HuH-7.5 (cell line): Measurements from ENCODE around the gene CADM1.

ENCODE experiments used
- DNase-seq: peaks from one replicate; pipeline ENCODE4 v3.0.0; 2011; ENCODE audit warnings: low spot score

The CADM1 gene

DNA sequence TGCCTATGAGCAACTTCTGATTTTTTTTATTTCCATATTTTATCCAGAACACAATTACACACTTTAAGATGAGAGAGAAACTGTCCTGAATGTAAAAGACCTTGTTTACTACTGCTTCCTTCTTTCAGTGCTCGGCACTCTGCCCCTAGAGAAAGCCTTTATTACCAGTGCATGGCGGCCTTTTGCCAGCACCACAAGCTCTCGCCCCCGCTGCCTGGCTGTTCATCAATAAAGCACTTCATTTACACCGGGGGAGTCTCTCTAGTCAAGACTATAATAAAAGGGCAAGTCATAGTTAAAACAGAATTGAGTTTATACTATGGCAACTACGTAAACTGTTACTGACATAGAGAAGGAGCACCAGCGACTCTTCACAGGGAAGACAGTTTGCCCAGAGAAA lies 259.5 kb downstream of the CADM1 start:
- DNase-seq = no peak

DNA sequence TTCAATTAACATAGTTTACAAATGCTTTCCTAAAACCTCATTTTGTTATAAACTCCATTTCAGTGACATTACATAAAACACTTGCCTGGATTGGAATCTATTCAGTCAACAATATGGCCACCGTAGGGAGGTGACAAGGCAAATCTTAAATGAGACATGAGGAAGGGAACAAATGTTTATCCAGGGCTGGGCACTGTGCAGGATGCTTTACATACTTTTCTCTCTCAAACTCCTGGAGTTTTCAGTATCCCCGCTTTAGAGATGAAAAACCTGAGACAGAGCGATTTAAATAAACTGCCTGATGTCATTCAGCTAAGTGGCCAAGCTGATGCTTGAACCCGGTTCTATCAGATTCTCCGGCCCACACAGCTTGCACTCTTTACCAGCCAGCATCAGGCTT lies 259.9 kb downstream of the CADM1 start:
- DNase-seq = no peak

DNA sequence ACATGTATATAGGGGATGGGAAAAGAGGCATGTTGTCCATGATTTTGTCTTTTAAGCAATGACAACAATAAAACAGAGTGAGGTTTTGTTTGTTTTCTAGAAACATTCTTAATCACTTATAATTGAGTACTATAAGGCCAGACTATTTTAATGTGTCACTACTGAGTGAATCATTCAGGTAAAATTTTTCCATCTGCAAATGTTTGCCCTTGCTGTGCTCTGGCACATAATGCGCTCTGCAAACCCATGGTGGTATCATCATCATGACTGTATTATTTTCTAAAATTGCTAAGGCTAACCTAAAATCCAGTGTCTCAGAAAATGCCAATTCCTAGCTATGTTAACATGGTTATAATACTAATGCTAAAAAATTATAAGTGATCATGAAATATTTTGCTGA lies 261.2 kb downstream of the CADM1 start:
- DNase-seq = no peak

DNA sequence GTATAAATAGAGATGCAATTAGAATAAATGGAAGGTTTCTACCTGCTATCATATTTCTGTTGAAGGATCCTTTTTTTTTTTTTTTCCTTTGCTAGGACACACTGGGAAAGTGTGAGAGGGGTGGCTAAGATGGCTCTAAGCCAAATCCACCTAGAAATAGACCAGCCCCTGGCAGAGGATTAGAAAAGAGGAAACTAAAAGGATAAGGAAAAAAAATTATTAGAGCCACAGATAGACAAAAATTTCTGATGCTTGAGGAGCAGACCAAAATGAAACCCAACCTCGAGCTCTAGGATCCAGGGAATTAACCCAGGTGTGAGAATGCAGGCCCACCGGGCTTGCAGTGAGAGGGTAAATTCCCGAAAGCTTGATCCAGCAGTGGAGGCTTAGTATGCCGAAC lies 262.3 kb downstream of the CADM1 start:
- DNase-seq = no peak

DNA sequence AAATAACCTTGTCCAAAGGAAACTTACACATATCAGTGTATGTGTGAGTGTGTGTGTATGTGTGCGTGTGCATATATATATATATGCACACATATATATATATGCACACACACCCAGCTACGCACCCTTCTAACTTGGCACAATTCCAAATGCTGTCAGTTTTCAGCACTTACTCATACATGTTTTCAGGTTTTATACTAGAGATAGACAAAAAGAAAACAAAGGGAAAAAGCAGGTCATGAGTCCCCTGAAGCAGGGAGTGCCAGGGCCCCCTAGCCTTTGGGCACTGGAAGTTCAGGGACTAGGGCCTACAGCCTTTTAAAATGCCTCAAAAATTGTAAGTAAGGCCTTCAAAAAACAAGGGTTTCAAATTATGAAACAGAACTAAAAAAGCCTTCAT lies 265.4 kb downstream of the CADM1 start:
- no peak for DNase-seq

DNA sequence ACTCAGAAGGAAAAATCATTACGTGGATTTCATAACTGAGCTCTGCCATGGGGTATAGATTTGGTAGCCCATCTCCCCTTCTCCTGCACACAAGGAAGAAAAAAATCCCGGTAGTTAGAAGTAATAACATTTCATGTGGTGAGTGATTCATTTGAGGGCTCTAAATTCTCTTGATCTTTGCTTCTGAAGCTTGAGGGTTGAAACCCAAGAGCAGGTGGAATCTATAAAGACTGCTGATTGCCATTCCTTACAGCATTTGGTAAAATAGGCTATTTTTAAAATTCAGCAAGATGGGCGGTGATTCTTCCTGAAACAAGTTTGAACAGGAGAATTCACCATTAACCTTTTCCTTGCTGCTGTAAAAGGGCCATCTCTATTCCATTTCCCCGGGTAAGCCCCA lies 266.1 kb downstream of the CADM1 start:
- DNase-seq = no peak

DNA sequence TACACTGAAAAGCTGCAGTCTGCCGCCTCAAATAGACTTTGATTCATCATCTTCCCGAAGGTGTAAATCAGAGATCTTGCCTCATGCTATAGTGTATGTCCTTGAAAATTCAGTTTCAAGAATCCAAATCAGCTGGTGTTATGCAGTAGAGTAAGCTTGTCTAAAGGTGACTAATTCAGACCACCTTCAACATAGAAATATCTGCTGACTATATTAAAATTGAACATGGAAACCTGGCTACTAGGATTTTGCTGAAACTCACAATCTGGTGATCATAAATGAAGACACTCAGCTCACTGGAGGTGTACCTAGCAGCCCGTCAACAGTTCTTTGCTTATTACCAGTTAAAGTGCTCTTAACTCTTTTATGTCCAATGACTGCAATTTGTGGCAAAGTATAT lies 266.6 kb downstream of the CADM1 start:
- DNase-seq = no peak

DNA sequence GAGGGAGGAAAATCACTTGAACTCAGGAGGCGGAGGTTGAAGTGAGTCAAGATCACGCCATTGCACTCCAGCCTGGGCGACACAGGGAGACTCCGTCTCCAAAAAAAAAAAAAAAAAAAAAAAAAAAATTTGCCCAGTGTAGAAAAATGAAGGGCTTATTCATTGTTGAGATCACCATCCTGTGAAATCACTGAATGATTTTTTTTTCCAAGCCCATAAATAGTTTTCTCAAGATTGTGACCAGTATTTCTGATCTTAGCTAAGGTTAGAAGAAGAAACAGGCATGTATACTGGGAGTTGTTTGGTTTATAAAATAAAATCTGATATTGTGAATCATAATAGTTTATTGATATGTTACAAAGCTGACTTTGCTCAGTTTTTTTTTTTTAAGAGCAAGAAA lies 269.4 kb downstream of the CADM1 start:
- no peak for DNase-seq

DNA sequence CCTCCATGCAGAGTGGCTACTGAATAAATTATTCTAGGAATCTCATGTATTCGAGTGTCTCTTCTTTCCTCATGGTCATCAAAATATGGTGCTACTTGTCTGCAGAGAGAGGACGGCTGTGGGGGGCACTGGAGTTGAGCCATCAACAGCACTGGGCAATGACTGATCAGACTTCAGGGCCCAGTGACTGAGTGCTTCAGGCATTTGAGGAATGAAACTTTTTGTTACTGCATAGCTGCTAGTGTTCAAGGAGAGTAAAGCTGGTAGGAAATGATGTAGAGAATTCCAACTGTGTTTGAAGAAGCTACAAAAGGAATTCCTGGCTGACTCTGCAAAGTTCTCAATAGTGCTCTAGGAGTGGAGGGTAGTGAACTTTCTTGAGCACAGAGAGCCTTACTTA lies 277.7 kb downstream of the CADM1 start:
- DNase-seq = no peak

DNA sequence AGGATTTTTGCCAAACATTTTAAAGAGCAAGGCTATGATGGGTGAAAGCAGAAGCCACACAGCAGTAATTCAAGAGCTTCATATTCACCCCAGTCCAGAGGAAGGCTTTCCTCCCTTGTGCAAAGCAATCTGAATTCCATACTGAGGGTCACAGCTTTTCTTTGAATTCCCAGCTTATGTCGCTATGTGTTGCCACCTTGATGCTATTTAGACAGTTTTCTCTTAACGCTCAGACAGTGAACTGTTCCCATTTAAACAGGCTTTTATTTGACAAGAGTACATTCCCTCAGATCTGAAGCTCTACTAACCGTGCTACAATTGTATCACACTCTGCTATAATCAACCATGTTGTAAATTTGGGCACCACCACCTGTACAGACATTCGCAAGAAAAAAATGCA lies 279.7 kb downstream of the CADM1 start:
- no peak for DNase-seq

DNA sequence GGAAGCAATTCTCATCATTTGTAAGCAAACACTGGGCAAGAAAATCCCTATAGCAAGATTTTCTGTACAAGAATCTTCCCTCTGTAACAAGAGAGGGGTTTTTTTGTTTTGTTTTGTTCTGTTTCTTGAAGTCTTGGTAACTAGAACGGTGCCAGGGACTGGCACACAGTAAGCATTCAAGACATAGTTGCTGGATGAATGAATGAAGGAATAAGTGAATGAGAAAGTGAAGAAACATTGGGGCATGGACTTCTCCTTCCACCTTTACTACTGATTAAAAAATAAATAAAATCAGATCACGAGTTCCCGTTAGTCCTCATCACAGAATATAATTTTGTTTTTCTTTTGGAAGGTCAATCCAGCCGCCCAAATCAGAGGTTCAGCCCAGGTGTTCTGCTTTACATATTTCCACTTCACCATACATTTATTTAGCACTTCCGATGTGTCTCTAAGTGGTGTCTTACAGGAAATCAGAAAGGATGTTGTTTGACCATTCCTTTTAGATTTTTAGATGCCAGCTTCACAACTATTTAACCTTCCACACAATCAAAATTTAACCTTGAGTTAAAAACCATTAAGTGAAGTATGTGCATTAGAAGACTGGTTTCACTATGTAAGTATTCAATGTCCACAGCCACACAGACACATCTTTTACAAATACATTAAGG lies 281.2 kb downstream of the CADM1 start:
- no peak for DNase-seq

DNA sequence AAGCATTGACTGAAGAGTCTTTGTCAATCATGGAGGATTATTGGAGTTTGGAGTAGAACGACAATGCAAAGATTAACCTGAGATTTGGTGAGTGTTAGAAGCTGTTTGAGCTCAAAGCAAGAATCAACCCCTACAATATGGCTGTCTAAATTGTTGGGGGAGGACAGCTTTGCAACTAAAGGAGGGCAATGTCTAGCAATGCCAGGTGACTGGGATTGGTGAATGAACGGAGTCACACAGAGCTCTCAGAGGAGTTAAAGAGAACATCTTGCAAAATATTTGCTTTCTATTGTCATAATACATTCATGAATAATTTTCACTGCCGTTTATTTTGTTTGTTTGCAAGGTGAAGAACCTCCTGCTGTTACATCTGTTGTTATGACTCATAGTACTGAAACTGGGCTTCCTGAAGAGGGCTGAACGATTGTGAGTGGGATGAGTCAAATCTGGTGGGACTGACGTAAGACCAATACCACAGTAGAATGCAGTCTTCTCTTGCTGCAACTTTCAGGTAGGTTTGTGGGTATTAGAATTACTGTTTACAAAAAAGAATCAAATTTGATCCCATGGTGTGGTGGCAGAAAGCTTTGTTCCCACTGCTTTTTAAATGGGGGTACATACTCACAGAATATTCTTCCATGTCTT lies 281.9 kb downstream of the CADM1 start:
- DNase-seq = no peak

DNA sequence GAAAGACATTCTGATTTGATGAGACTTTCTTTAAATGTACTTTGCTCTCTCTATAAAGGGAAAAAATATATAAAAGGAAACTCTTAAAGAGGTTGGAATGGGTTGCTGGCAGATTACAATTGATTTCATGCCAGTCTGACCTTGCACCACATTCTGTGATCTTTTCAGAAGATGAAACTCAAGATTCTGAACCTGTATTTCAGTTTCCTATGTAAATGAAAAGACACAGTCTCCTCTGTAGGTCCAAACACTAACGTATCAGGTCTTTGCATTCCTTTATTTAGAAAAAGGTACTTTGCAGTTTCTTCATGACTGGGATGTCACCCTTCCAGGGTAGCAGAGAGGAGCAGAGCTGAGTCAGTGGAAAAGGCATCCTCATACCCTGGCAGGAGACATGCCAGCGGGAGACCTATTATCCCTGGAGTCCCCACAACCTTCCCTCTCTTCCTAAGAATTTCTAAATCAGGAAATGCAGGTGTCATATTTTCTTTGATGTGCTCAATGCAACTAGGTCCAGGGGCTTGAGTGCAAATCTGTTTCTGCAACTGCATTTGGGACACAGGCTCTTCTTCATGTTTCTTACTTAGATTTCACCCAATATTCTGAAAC lies 282.6 kb downstream of the CADM1 start:
- no peak for DNase-seq

DNA sequence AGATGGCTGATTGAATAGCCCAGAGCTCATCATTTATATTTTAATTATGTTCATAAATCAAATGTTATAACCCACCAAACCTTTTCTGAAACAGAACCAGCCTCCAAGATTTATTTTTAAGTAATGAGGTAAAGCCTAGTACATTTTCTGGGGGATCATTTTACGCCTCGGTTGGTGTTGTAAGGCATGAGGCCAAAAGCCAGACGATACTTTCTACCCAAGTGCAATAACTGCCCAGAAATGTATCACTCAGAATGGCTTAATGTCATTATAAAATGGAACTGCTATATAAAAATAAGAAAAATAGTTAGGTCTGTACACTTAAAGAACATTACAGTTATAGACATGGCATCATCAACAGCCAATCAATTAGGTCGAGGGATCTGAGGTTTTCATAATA lies 283.3 kb downstream of the CADM1 start:
- no peak for DNase-seq

DNA sequence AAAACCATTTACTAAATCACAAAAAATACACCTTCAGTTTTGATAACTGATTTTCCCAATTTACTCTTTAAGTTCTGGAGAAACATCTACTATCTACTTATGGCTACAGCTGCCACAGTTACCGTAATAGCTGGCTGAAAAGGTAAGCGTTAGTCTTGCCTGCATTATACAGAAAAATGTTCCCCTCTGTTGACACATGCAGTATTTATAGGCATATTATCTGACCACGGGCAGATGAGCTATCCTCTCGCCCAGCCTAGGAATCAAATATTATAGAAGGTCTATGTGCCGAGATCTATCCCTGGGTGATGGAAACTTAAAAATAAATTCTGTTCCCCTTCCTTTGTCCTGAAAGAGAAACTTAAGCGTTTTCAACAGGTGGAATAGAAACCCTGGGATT lies 283.8 kb downstream of the CADM1 start:
- DNase-seq = no peak

DNA sequence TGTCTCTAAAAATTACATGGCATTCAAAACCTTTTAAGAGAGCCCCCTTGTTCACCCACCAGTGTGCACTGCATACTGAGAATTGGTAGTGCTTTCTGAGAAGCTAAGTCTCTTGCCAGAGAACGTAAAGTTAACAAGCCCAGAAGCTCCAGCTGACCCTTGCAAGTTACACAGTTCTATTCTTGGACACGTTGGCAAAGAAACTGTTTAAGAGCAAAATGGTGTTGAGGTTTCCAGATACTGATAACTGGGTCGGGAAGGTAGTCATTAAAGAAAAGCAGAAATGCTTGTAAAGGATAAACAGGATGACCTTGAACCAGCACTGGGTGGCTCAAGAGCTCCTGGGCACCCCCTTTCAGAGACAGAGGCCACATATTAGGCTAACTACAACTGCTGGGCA lies 284.8 kb downstream of the CADM1 start:
- no peak for DNase-seq

DNA sequence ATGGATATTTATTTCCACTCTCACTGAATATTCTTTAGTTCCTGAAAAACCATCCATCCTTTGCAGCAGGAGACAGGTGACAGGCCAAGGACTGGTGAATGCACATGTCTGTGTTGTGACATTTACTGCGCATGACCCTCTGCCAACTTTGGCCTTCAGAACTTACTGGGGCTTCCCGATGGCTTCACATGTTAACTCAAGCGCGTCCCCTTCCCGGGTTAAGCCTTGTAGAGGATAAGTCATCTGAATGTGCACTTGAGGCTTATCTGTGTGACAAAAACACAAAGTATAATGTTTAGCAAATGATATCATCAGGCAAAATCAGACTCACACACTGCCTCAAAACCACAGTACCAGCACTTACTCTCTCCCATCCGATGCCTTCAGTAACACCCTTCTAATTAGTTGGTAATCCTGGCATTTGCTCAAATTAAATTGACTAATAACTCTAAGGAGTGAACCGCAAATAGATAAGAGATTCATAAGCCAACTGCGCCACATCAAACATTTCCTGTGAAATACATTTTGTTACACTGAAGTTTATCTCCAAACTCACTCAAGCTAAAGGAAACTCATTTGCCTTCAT lies 286.4 kb downstream of the CADM1 start:
- DNase-seq = no peak

DNA sequence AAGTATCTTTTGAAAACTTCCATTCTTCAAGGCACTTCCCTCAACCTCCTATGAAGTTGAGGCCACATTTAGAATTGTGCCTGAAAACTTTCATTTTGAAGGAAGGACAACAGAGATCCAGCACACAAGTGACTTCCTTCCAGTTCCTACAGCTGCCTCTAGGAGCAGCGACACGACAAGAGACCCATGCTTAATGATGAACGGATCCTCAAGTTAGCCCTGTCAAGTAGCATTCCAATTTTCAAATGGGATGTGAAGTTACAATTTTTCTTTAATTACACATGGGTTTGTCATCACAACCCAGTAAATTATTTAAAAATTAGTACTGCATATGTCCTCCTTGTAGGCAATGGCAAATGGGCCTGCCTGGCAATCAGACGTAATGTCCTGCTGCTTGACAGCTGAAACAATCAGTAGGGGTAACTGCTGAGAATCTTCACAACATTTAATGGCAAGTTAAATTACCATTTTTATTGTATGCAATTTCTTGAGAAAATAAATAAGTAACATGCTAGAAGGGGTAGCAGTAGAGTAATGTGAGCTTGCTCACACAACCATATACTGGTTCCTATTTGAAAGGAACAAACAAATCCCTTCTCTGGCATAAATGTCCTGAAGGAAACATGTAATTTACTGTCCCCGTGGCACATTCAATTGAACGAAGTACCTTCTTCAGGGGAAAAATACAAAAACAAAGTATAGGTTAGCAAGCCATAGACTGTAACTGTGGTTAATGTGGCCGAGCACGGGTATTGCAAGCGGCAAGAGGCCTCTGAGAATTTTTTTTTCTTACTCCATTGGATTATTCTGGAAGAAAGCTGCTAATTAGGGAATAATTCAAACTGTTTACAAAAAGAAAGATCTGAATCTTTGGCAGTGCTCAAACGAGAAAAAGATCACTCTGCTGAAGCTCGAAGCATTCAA lies 288.3 kb downstream of the CADM1 start:
- DNase-seq = no peak

DNA sequence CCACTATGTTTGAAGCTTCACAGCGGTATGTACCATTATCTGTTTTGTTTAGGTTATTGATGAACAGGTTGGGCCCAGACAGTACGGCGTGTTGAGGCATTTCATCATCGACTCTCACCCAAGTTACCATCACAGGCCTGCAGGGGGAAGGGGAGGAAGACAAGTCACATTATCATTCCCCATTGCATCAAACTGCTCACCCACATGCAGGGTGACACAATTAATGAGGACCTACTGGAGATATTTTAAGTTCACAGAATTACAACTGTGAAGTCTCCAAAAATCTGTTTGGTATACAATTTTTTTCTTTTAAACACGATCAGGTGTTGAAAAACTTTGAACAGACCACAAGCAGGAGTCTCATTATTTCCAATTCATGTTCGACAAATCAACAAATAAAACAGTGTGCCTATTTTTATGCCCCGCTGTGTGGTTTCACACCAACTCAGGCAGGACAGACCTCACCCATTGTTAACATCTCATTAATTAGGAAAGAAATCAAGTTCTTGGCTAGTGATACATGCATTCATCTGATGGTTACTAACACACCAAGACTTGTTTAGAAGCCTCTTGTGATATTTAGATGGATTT lies 289.5 kb downstream of the CADM1 start:
- DNase-seq = no peak

DNA sequence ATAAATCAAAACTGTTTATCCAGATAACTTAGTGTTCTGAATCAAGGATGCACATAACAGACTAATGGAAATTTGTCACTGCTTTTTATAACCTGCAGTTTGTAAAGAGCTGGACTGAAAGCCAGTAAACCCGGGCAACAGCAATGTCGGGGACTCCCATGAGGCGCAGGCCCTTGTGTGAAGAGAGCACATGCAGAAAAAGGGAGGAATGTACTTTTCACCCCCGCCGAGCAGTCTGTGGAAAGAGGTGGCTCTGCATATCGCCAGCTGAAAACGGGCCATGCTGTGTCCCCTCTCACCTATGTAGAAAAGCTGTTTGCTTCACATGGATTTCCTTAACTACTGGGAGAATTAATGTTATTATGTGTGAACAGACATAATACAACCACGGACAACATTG lies 291.2 kb downstream of the CADM1 start:
- DNase-seq = no peak

DNA sequence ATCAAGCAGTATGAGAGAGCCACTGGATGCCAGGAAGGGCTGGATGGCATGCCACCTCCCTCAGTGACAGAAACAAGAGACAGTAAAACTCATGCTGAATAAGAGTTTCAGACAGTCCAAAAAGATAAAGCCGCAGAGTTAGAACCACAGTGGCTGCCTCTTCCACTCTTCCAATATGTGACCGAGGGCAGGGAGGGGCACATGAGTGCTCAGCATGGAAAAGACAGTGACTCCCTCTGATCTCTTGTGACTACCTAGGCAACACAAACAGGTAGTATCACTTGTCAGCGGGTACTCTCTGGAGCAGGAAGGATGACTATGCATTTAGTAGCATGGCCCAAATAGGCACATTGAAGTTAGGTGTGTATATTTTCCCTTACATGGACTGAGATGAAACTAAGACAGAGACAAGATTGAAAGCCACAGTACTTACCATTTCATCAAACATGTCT lies 295.4 kb downstream of the CADM1 start:
- no peak for DNase-seq

DNA sequence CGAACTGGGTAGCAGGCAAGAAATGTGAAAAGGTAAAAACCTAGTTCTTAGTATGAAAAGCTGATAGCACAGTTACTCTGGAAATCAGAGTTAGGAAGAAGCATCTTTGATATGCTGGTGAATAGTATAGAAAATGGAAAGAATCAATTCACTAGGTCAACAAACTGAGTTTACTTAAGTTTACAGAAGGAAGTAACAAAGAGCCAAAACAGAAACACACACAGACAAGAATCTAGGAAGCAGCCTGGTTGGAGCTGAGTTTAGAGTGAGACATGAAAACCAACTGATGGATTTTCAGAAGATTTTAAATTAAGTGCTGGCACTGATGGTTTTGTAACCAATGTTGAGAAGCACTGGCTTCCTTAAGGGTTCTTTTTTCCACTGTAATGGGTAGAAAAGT lies 296.3 kb downstream of the CADM1 start:
- DNase-seq = no peak
